ENCODE data around the gene DOCK11.

DOCK11 gene

GRCh38 chrX:118534716-118535493 is 39.3 kb downstream of the DOCK11 start (continued):
- no peak for TF ChIP-seq ZBTB11 (tag by site-specific recombination; conservative IDR thresholded peaks at IDR 0.05; ENCODE audit: low read depth)
- TF ChIP-seq ZNF302 (tag by site-specific recombination; IDR thresholded peaks at IDR 0.05; ENCODE audit: low read depth), result no peak
- TF ChIP-seq ZNF701 (tag by site-specific recombination; IDR thresholded peaks at IDR 0.05), result no peak
- TF ChIP-seq ZNF391 (tag by site-specific recombination; IDR thresholded peaks at IDR 0.05; ENCODE audit: borderline replicate concordance, low read depth), result no peak
- TF ChIP-seq ZBTB7A (tag by site-specific recombination; IDR thresholded peaks at IDR 0.05; ENCODE audit: low read depth), result no peak
- TF ChIP-seq ZBTB48 (tag by site-specific recombination; IDR thresholded peaks at IDR 0.05), result peak; percentile 96
- TF ChIP-seq KLF8 (tag by site-specific recombination; IDR thresholded peaks at IDR 0.05), result peak; percentile 70; the same call in 1 of the 2 replicates
- no peak for TF ChIP-seq ZNF48 (tag by site-specific recombination; IDR thresholded peaks at IDR 0.05)
- no peak for TF ChIP-seq KLF9 (tag by site-specific recombination; IDR thresholded peaks at IDR 0.05; ENCODE audit: low read depth)
- TF ChIP-seq ZBTB1 (tag by site-specific recombination; IDR thresholded peaks at IDR 0.05), result peak; percentile 68; the same call in 1 of the 2 replicates
- TF ChIP-seq ZNF16 (tag by site-specific recombination; IDR thresholded peaks at IDR 0.05; ENCODE audit: low read depth), result no peak
- peak; percentile 85 for TF ChIP-seq ZNF366 (tag by site-specific recombination; conservative IDR thresholded peaks at IDR 0.05)
- TF ChIP-seq ZNF341 (tag by site-specific recombination; IDR thresholded peaks at IDR 0.05; ENCODE audit: low read depth), result no peak
- peak; percentile 69; the same call in 1 of the 2 replicates for TF ChIP-seq ZNF10 (tag by site-specific recombination; IDR thresholded peaks at IDR 0.05)
- TF ChIP-seq REPIN1 (tag by site-specific recombination; IDR thresholded peaks at IDR 0.05; ENCODE audit: low read depth), result no peak
- no peak for TF ChIP-seq ZNF26 (tag by site-specific recombination; IDR thresholded peaks at IDR 0.05)
- TF ChIP-seq MEIS1 (CRISPR knock-in tag; IDR thresholded peaks at IDR 0.05; ENCODE audit: borderline replicate concordance), result no peak
- no peak for TF ChIP-seq CTCF (tag by site-specific recombination; IDR thresholded peaks at IDR 0.05)
- no peak for TF ChIP-seq ZNF37A (tag by site-specific recombination; IDR thresholded peaks at IDR 0.05)
- peak; percentile 98 for TF ChIP-seq WT1 (tag by site-specific recombination; IDR thresholded peaks at IDR 0.05)
- TF ChIP-seq ZNF624 (tag by site-specific recombination; IDR thresholded peaks at IDR 0.05), result no peak
- TF ChIP-seq ZNF560 (tag by site-specific recombination; IDR thresholded peaks at IDR 0.05; ENCODE audit: borderline replicate concordance), result no peak
- no peak for TF ChIP-seq ZNF112 (tag by site-specific recombination; IDR thresholded peaks at IDR 0.05)
- TF ChIP-seq PRDM6 (tag by site-specific recombination; IDR thresholded peaks at IDR 0.05), result peak; percentile 98
- no peak for TF ChIP-seq ZNF140 (tag by site-specific recombination; IDR thresholded peaks at IDR 0.05)
- no peak for TF ChIP-seq ZBTB8A (tag by site-specific recombination; IDR thresholded peaks at IDR 0.05)
- no peak for TF ChIP-seq ZNF169 (tag by site-specific recombination; IDR thresholded peaks at IDR 0.05)
- no peak for TF ChIP-seq ZNF510 (tag by site-specific recombination; IDR thresholded peaks at IDR 0.05; ENCODE audit: insufficient replicate concordance)
- no peak for TF ChIP-seq ZNF610 (tag by site-specific recombination; IDR thresholded peaks at IDR 0.05; ENCODE audit: borderline replicate concordance)
- peak; percentile 76 for TF ChIP-seq PATZ1 (tag by site-specific recombination; IDR thresholded peaks at IDR 0.05)

All from HEK293 (cell line).